GM12878 (cell line): ENCODE measurements around the gene IGFLR1. TPM values are rescaled to one million over a fixed set of nuclear protein-coding genes. Genes with fewer than 3 reads are reported as not detected.

Experiments
- BRCA1 ChIP-seq: IDR thresholded peaks from 2 replicates; pipeline ENCODE4 v1.6.1; 2011; ENCODE audit warnings: low read depth, low read length, improper control_type of control experiment
- CBX3 ChIP-seq: fragments of 200-600 bp; sonication (generic); IDR thresholded peaks from 2 replicates; pipeline ENCODE4 v1.6.1; 2016; ENCODE audit warnings: low read depth, borderline replicate concordance
- CREB1 ChIP-seq: IDR thresholded peaks from 2 replicates; pipeline ENCODE4 v1.6.1; 2012; ENCODE audit warnings: low read depth, mild to moderate bottlenecking, inconsistent platforms
- DPF2 ChIP-seq: fragments of 450-650 bp; IDR thresholded peaks from 2 replicates; pipeline ENCODE4 v1.6.1; 2017; ENCODE audit warnings: mild to moderate bottlenecking
- GATAD2B ChIP-seq: fragments of 450-650 bp; conservative IDR thresholded peaks from 2 replicates; pipeline ENCODE4 v1.6.1; 2017; ENCODE audit warnings: low read depth, mild to moderate bottlenecking, moderate library complexity
- JUNB ChIP-seq: IDR thresholded peaks from 2 replicates; pipeline ENCODE4 v1.6.1; 2016; ENCODE audit warnings: antibody characterized with exemption, mild to moderate bottlenecking
- POLR2AphosphoS5 ChIP-seq: IDR thresholded peaks from 2 replicates; pipeline ENCODE4 v1.6.1; 2011; ENCODE audit warnings: mild to moderate bottlenecking, low read length, inconsistent platforms
- RAD51 ChIP-seq: fragments of 450-650 bp; IDR thresholded peaks from 2 replicates; pipeline ENCODE4 v1.6.1; 2016; ENCODE audit warnings: moderate library complexity, mild to moderate bottlenecking, inconsistent platforms
- REST ChIP-seq: IDR thresholded peaks from 2 replicates; pipeline ENCODE4 v1.6.1; 2012; ENCODE audit warnings: mild to moderate bottlenecking, low read depth, low read length
- SPI1 ChIP-seq: IDR thresholded peaks from 2 replicates; pipeline ENCODE4 v1.6.1; 2011; ENCODE audit warnings: low read depth, mild to moderate bottlenecking, low read length, moderate library complexity, borderline replicate concordance; ENCODE audit not compliant: insufficient read depth
- YY1 ChIP-seq: IDR thresholded peaks from 2 replicates; pipeline ENCODE4 v1.6.1; 2011; ENCODE audit warnings: low read depth, mild to moderate bottlenecking, low read length
- ZNF217 ChIP-seq: fragments of 450-650 bp; IDR thresholded peaks from 2 replicates; pipeline ENCODE4 v1.6.1; 2017; ENCODE audit warnings: antibody characterized with exemption, mild to moderate bottlenecking
- polyA plus RNA-seq, 11 experiments: library from polyadenylated mRNA; depleted of rRNA in 4 of 11; unstranded in 6 of 11; stranded (reverse) in 5 of 11; fragments of >200 nt; fragmentation: Nextera tagmentation in 4 of 11; fragmentation: Illumina TruSeq in 1 of 11; extraction: Ambion mirVana in 4 of 11; extraction: Trizol in 1 of 11; gene quantifications; 1 replicate in 1 of 11; 2 replicates in 10 of 11; pipeline versions ENCODE4 v1.2.1 to v1.2.3, GENCODE V29; 2011 to 2016; ENCODE audit warnings: inconsistent platforms in 2 of 11, missing spikeins in 2 of 11, low read depth in 1 of 11
- total RNA-seq, 4 experiments: library from RNA; depleted of rRNA in 3 of 4; stranded (reverse); fragments of >200 nt in 3 of 4; fragmentation: Illumina TruSeq in 1 of 4; extraction: Trizol in 1 of 4; gene quantifications; 2 replicates each; pipeline versions ENCODE4 v1.2.1 to v1.2.3, GENCODE V29; 2013 to 2021

The IGFLR1 gene
- total and polyA plus RNA-seq, 10 of the 15 experiments (the other 5 are each of a cell fraction or from before 2014, with no cell fraction given), result 2.5 to 39.9 (median 24.8) TPM

- TF ChIP-seq BRCA1 (no peak), REST (no peak), SPI1 (peak; percentile 38; the same call in 1 of the 2 replicates), JUNB (peak; percentile 97), GATAD2B (peak; percentile 49; the same call in 1 of the 2 replicates), DPF2 (peak; percentile 90), POLR2AphosphoS5 (peak; percentile 69; the same call in 1 of the 2 replicates), YY1 (0 out of 2 replicates have a peak, but pooled peaks have one; percentile 10), RAD51 (no peak), CREB1 (peak; percentile 46; the same call in 1 of the 2 replicates), CBX3 (no peak), ZNF217 (no peak; the same call in 1 of the 2 replicates)
Measured at GRCh38 chr19:35710784-35711723, 31.2 kb downstream of the IGFLR1 start (continued).
